T-cell (primary cell): ENCODE measurements around the gene MAGEF1. TPM values are rescaled to one million over a fixed set of nuclear protein-coding genes. Genes with fewer than 3 reads are reported as not detected.
A peak's percentile ranks its signal among the peaks of the same experiment; 100 is the strongest.

Source experiments
- ATAC-seq, 4 experiments: fragments of 200-7000 bp in 3 of 4; fragments of 150-1000 bp in 1 of 4; cut with Tn5 transposase; replicated peaks in 1 of 4; 1 replicate in 3 of 4; 2 replicates in 1 of 4; pipeline ENCODE4 v1.10.0; 2021; ENCODE audit warnings: moderate library complexity in 3 of 4, mild to moderate bottlenecking in 2 of 4, moderate number of reproducible peaks in 1 of 4
- CTCF ChIA-PET, 2 donors: fragments of 300-600 bp; sonication (Branson Sonifier 250); formaldehyde crosslinking; loops; one replicate each; lab custom pipeline; 2022; ENCODE audit warnings: antibody characterized with exemption in 2 of 2; lab: Charles Lee
- POLR2A ChIA-PET, 2 donors: fragments of 300-600 bp; sonication (Branson Sonifier 250); formaldehyde crosslinking; loops; one replicate each; lab custom pipeline; 2022; ENCODE audit warnings: antibody characterized with exemption in 2 of 2; lab: Charles Lee
- DNase-seq, 35 experiments: peaks; one replicate each; pipeline versions ENCODE4 v3.0.0 to v3.0.0-alpha.2; 2013 to 2023
- H3K27ac ChIP-seq: one replicate; pipeline ENCODE4 v1.5.1; 2013; ENCODE audit warnings: low read length
- H3K27me3 ChIP-seq, 2 experiments: replicated peaks in 1 of 2; 1 replicate in 1 of 2; 2 replicates in 1 of 2; pipeline versions ENCODE4 v1.6.1 to v1.7.0; 2013; ENCODE audit warnings: low read length in 1 of 2, mixed read lengths in 1 of 2; ENCODE audit not compliant: control insufficient read depth in 2 of 2, insufficient read depth in 2 of 2; ENCODE audit errors: extremely low read depth in 1 of 2
- H3K36me3 ChIP-seq, 2 donors: 1 replicate in 1 of 2; 2 replicates in 1 of 2; pipeline versions ENCODE4 v1.6.1 to v1.7.0; 2013; ENCODE audit warnings: low read length in 1 of 2; ENCODE audit not compliant: control insufficient read depth in 2 of 2, insufficient read depth in 1 of 2; ENCODE audit errors: extremely low read depth in 1 of 2
- H3K4me1 ChIP-seq, 2 experiments: 1 replicate in 1 of 2; 2 replicates in 1 of 2; pipeline versions ENCODE4 v1.6.1 to v1.7.0; 2013; ENCODE audit warnings: low read length in 2 of 2, mixed read lengths in 1 of 2; ENCODE audit not compliant: insufficient read depth in 2 of 2, control insufficient read depth in 1 of 2; ENCODE audit errors: extremely low read depth in 1 of 2
- H3K4me3 ChIP-seq, 2 donors: 1 replicate in 1 of 2; 2 replicates in 1 of 2; pipeline versions ENCODE4 v1.5.1 to v1.7.0; 2013; ENCODE audit warnings: mild to moderate bottlenecking in 2 of 2, low read length in 1 of 2, moderate library complexity in 1 of 2; ENCODE audit not compliant: control insufficient read depth in 1 of 2; ENCODE audit errors: extremely low read depth in 1 of 2
- H3K9me3 ChIP-seq: 2 replicates; pipeline ENCODE4 v1.7.0; 2013
- H3K27ac Mint-ChIP-seq, 2 donors: one replicate each; pipeline ENCODE4 v1.8.0; 2020 to 2021; ENCODE audit warnings: mild to moderate bottlenecking in 2 of 2, mixed read lengths in 2 of 2
- H3K27me3 Mint-ChIP-seq, 2 donors: one replicate each; pipeline ENCODE4 v1.8.0; 2021 to 2022; ENCODE audit warnings: mixed read lengths in 2 of 2
- H3K36me3 Mint-ChIP-seq: one replicate; pipeline ENCODE4 v1.8.0; 2021; ENCODE audit warnings: mixed read lengths
- H3K4me1 Mint-ChIP-seq, 3 donors: one replicate each; pipeline ENCODE4 v1.8.0; 2020 to 2022; ENCODE audit warnings: mixed read lengths in 3 of 3, mild to moderate bottlenecking in 1 of 3
- H3K4me3 Mint-ChIP-seq, 3 donors: one replicate each; pipeline ENCODE4 v1.8.0; 2020 to 2022; ENCODE audit warnings: mild to moderate bottlenecking in 3 of 3, mixed read lengths in 3 of 3, moderate library complexity in 3 of 3
- H3K9me3 Mint-ChIP-seq, 3 donors: one replicate each; pipeline ENCODE4 v1.8.0; 2020 to 2022; ENCODE audit warnings: mixed read lengths in 3 of 3
- WGBS: methylation state at CpG from one replicate; pipeline ENCODE4 v1.1.5; 2013; ENCODE audit warnings: missing lambda C conversion rate; ENCODE audit not compliant: insufficient coverage; 5-methylcytosine and 5-hydroxymethylcytosine counted together
- total RNA-seq, 35 experiments: library from RNA in 6 of 35; stranded (reverse) in 6 of 35; fragments of 120-200 nt in 1 of 35; gene quantifications; one replicate each; pipeline versions ENCODE4 v1.2.1 to v1.2.4 and lab custom pipeline; 2013 to 2026

MAGEF1 gene
- total RNA-seq, 5 donors from 2014 or later (not counting 1 experiment from before 2014, with no cell fraction given) = 8.6 to 17.7 (median 16.1) TPM

DNA sequence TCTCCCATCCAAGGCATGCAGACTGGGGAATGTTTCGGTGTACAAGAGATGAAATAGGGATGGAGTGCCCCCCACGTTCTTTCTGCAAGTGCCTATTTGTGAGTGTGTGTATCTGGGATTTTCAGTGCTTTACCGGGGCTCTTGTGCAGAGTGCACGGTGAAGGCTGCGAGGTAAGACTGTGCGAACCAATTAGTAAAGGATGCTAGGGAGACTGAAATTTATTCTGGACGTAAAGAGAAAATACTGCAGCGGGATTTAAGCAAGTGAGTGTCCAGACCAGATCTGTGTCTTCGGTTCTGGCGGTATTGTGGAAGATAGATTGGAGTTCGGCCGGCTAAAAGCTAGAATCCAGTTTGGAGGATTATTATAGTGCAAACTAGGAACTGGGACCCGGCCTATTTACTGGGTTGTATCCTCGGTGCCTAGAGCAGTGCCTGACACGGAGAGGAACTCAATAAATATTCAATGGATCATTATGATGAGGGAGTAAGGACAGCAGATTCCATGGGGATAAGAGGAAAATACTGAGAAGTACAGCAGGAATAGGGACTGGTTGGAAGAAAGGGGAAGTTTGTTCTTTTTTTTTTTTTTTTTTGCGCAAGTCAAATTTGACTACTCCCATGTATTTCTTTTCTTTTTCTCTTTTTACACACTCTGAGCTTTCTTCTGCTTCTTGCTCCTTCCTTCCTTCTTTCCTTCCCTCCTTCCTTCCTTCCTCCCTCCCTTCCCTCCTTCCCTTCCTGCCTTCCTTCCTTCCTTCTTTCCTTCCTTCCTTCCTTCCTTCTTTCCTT, 580 bp upstream of the MAGEF1 start:
- Histone ChIP-seq H3K4me3 (peak overlapping the region; percentile 74 to 88), H3K27me3 (no peaks in the 10 kb centered on the region), H3K36me3 (no peaks in the 10 kb centered on the region), H3K9me3 (no peaks in the 10 kb centered on the region), H3K27ac (peak overlapping the region; percentile 48), H3K4me1 (peaks cover 5 to 22% of the 10 kb centered on the region in 2 experiments)
- no peak for DNase-seq
- Mint-ChIP-seq H3K27me3 (no peaks in the 10 kb centered on the region), H3K36me3 (peaks cover 11% of the 10 kb centered on the region), H3K27ac (peak overlapping the region; percentile 83 to 88), H3K4me3 (peak overlapping the region; percentile 78 to 91 (median 85)), H3K9me3 (no peaks in the 10 kb centered on the region), H3K4me1 (peaks cover 30 to 33% (median 31%) of the 10 kb centered on the region in 3 donors)
- ATAC-seq = peak; percentile 37 to 58 (median 42)
- WGBS = 7% methylated on average over 14 of the region's 16 CpGs
- ChIA-PET CTCF (interaction anchor here in 1 of 2 donors (1.1 kb wide), 1 partner anchor 151 kb away, joined by 4 read pairs; the partner anchor contains the start of gene EPHB3), POLR2A (interaction anchor here in 1 of 2 donors (0.6 kb wide), 1 partner anchor 102 kb away, joined by 3 read pairs; no protein-coding TSS in a partner anchor)

- POLR2A ChIA-PET = no interaction called here
- peak overlapping the region; percentile 78 to 91 (median 85) for H3K4me3 Mint-ChIP-seq
- H3K36me3 Mint-ChIP-seq = peaks cover 17% of the 10 kb centered on the region
Observed at GRCh38 chr3:184710870-184711492, 883 bp downstream of the MAGEF1 start.

DNA sequence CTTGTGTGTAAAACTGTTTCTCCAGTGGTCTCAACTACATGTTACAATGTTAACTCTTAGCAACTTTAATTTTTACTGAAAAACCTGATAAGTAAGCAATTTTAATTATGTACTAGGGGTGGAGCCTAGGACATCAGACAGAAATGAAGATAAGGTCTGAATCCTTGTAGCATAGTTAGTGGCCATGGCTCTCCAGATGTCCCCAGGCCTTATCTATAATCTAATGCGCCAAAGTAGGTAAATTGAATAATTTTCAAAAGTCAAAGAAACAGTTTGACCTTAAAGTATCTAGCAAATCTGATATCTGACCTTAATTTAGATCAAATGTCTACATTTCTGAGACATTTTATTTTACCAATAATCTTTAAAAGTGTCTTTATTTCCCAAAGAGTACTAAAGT, 8.2 kb downstream of the MAGEF1 start:
- Mint-ChIP-seq H3K27me3 (no peaks in the 10 kb centered on the region), H3K4me3 (no peak overlapping the region), H3K27ac (no peak overlapping the region), H3K9me3 (no peaks in the 10 kb centered on the region), H3K36me3 (peaks cover 19% of the 10 kb centered on the region), H3K4me1 (peaks cover 0 to 3% (median 2%) of the 10 kb centered on the region in 3 donors)
- H3K36me3 ChIP-seq = no peaks in the 10 kb centered on the region
- no peak overlapping the region for H3K27ac ChIP-seq
- ChIA-PET POLR2A (no interaction called here), CTCF (no interaction called here)
- H3K4me1 ChIP-seq = no peaks in the 10 kb centered on the region
- DNase-seq = no peak
- no peak for ATAC-seq
- no peaks in the 10 kb centered on the region for H3K9me3 ChIP-seq
- WGBS = no CpG with 5 or more reads among the region's 1 CpG
- H3K4me3 ChIP-seq = no peak overlapping the region
- peaks cover 0 to 1% of the 10 kb centered on the region in 2 experiments for H3K27me3 ChIP-seq

More at GRCh38 chr3:184710870-184711492, 883 bp downstream of the MAGEF1 start:
- Histone ChIP-seq H3K4me3 (peak overlapping the region; percentile 74 to 88), H3K27me3 (no peaks in the 10 kb centered on the region), H3K4me1 (peaks cover 5 to 22% of the 10 kb centered on the region in 2 experiments), H3K36me3 (no peaks in the 10 kb centered on the region), H3K9me3 (no peaks in the 10 kb centered on the region), H3K27ac (peak overlapping the region; percentile 66)
- peaks cover 30 to 33% (median 31%) of the 10 kb centered on the region in 3 donors for H3K4me1 Mint-ChIP-seq
- peak overlapping the region; percentile 83 to 88 for H3K27ac Mint-ChIP-seq
- WGBS = 28% methylated on average over 11 of the region's 18 CpGs
- DNase-seq (peak in 21 of 35 experiments; percentile 4 to 59 (median 20)), ATAC-seq (peak; percentile 10 to 20 (median 11))
- no peaks in the 10 kb centered on the region for H3K9me3 Mint-ChIP-seq
- no peaks in the 10 kb centered on the region for H3K27me3 Mint-ChIP-seq
- CTCF ChIA-PET = interaction anchor here (0.7 to 1.9 kb wide), 2 partner anchors 150 to 507 kb away, joined by 3 to 5 read pairs; partner anchors contain the start of gene EPHB3 (in 1 of the 2)

DNA sequence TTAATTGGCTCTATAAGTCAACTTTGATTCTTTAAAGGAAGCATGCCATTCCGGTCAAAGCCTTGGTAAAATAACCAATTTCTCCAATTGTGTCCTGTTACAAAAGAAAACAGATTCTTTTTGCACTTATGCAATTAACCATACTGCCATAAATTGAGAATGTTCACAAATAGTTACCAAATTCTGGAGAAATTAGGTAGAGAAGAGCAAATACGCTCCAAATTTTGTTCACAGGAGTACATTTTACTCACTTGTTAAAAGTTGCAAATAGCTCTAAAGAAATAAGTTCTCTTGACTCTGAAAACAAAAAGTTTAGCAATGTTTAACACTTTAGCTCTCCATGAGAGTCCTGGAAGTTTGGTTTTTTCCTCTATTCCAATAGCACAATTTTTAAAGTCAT, 11.1 kb downstream of the MAGEF1 start:
- Histone ChIP-seq H3K27ac (no peak overlapping the region), H3K27me3 (peaks cover 0 to 3% of the 10 kb centered on the region in 2 experiments), H3K9me3 (no peaks in the 10 kb centered on the region), H3K4me1 (no peaks in the 10 kb centered on the region), H3K36me3 (no peaks in the 10 kb centered on the region), H3K4me3 (no peak overlapping the region)
- ATAC-seq (no peak), DNase-seq (no peak)
- Mint-ChIP-seq H3K9me3 (no peaks in the 10 kb centered on the region), H3K36me3 (peaks cover 6% of the 10 kb centered on the region), H3K4me3 (no peak overlapping the region), H3K4me1 (no peaks in the 10 kb centered on the region), H3K27me3 (peaks cover 3 to 4% of the 10 kb centered on the region in 2 donors), H3K27ac (no peak overlapping the region)
- ChIA-PET POLR2A (no interaction called here), CTCF (no interaction called here)
- WGBS = 80% methylated on average over 1 of the region's 2 CpGs

- 100% methylated on average over 1 of the region's 8 CpGs for WGBS
- POLR2A ChIA-PET = interaction anchor here in 1 of 2 donors (0.5 kb wide), 1 partner anchor 751 kb away, joined by 3 read pairs; no protein-coding TSS in a partner anchor
- Mint-ChIP-seq H3K4me1 (no peaks in the 10 kb centered on the region), H3K27ac (no peak overlapping the region), H3K27me3 (peaks cover 3 to 10% of the 10 kb centered on the region in 2 donors), H3K4me3 (no peak overlapping the region), H3K9me3 (no peaks in the 10 kb centered on the region), H3K36me3 (peaks cover 3% of the 10 kb centered on the region)
- Histone ChIP-seq H3K9me3 (no peaks in the 10 kb centered on the region), H3K36me3 (no peaks in the 10 kb centered on the region), H3K27me3 (peaks cover 0 to 8% of the 10 kb centered on the region in 2 experiments), H3K27ac (no peak overlapping the region), H3K4me1 (no peaks in the 10 kb centered on the region), H3K4me3 (no peak overlapping the region)
- CTCF ChIA-PET = no interaction called here
- ATAC-seq = no peak
- no peak for DNase-seq
Observed at GRCh38 chr3:184697845-184698244, 14.0 kb downstream of the MAGEF1 start.

DNA sequence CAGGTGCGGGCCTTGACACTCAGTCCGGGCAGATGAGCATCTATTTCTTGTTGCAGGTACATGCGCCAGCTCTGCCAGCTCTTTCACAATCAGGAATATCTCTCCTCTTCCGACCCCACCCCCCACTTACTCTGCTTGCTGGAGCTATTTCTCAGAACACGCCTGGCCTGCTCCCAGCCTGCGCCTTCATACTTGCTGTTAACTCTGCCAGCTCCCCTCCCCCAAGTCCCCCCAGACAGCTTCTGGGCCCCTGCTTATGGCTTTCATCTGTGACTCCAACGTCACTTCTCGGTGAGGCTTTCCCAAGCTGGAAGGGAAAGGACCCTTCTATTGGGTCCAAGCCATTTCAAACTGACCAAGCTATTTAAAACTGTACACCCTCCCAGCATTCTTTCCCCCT, 15.2 kb downstream of the MAGEF1 start:
- H3K27me3 Mint-ChIP-seq = peaks cover 3 to 10% of the 10 kb centered on the region in 2 donors
- CTCF ChIA-PET = interaction anchor here in 1 of 2 donors (0.8 kb wide), 1 partner anchor 28 kb away, joined by 3 read pairs; no protein-coding TSS in a partner anchor
- Histone ChIP-seq H3K36me3 (no peaks in the 10 kb centered on the region), H3K4me1 (no peaks in the 10 kb centered on the region), H3K9me3 (no peaks in the 10 kb centered on the region), H3K27me3 (peaks cover 0 to 8% of the 10 kb centered on the region in 2 experiments), H3K4me3 (no peak overlapping the region), H3K27ac (no peak overlapping the region)
- DNase-seq (no peak), ATAC-seq (no peak)
- no peak overlapping the region for H3K27ac Mint-ChIP-seq
- no peak overlapping the region for H3K4me3 Mint-ChIP-seq
- no peaks in the 10 kb centered on the region for H3K36me3 Mint-ChIP-seq
- H3K9me3 Mint-ChIP-seq = no peaks in the 10 kb centered on the region
- POLR2A ChIA-PET = interaction anchor here in 1 of 2 donors (0.6 kb wide), 1 partner anchor 1276 kb away, joined by 3 read pairs; no protein-coding TSS in a partner anchor
- no peaks in the 10 kb centered on the region for H3K4me1 Mint-ChIP-seq
- WGBS = 93% methylated on average over 8 of the region's 8 CpGs
